Activated CD4-positive, alpha-beta memory T cell treated with anti-CD3 and anti-CD28 coated beads for 36 hours (primary cell): ENCODE data around the gene SEMA6C. TPM values are rescaled to one million over a fixed set of nuclear protein-coding genes. Genes with fewer than 3 reads are reported as not detected.

ENCODE experiments used
- CTCF ChIA-PET: fragments of 350-600 bp; sonication (Branson Sonifier 250); formaldehyde crosslinking; loops from one replicate; lab custom pipeline; 2021; ENCODE audit warnings: antibody characterized with exemption, inconsistent platforms; lab: Charles Lee
- POLR2A ChIA-PET: fragments of 350-600 bp; sonication (Branson Sonifier 250); formaldehyde crosslinking; loops from one replicate; lab custom pipeline; 2021; ENCODE audit warnings: antibody characterized with exemption; lab: Charles Lee
- DNase-seq: peaks from one replicate; pipeline ENCODE4 v3.0.0-alpha.2; 2020
- H3K27ac Mint-ChIP-seq: one replicate; pipeline ENCODE4 v1.8.0; 2021; ENCODE audit warnings: mixed read lengths
- H3K27me3 Mint-ChIP-seq: one replicate; pipeline ENCODE4 v1.8.0; 2021; ENCODE audit warnings: mixed read lengths
- H3K36me3 Mint-ChIP-seq: one replicate; pipeline ENCODE4 v1.8.0; 2021; ENCODE audit warnings: mixed read lengths
- H3K4me1 Mint-ChIP-seq: one replicate; pipeline ENCODE4 v1.8.0; 2021; ENCODE audit warnings: low read depth, mixed read lengths
- H3K4me3 Mint-ChIP-seq: one replicate; pipeline ENCODE4 v1.8.0; 2021; ENCODE audit warnings: mild to moderate bottlenecking, mixed read lengths
- H3K9me3 Mint-ChIP-seq: one replicate; pipeline ENCODE4 v1.8.0; 2021; ENCODE audit warnings: mixed read lengths
- intact Hi-C: fragments of 100-400 bp; cut with micrococcal nuclease; formaldehyde crosslinking; loops from one replicate; pipeline ENCODE4 v1.15.1; 2023
- total RNA-seq, 2 experiments: library from RNA; stranded (reverse); gene quantifications; one replicate each; pipeline ENCODE4 v1.2.3, GENCODE V29; 2021

The SEMA6C gene
- total RNA-seq, 2 experiments from 2014 or later: 1.9 to 2.5 TPM

- Mint-ChIP-seq H3K27me3 (no peaks in the 10 kb centered on the region), H3K4me3 (no peak within 1 kb of the TSS), H3K36me3 (peaks cover 32% of the 10 kb centered on the region), H3K27ac (peak within 1 kb of the TSS; percentile 55), H3K4me1 (no peaks in the 10 kb centered on the region), H3K9me3 (no peaks in the 10 kb centered on the region)
- ChIA-PET CTCF (interaction anchor here (1.0 to 1.1 kb wide), 2 partner anchors 14 to 19 kb away, joined by 3 to 5 read pairs; partner anchors contain the start of genes TNFAIP8L2 and VPS72), POLR2A (no interaction called here)
- DNase-seq: no peak
- intact Hi-C loops: no loop called here
Observed at GRCh38 chr1:151175863-151176262, 29.4 kb upstream of the SEMA6C start, which contains the start of gene TMOD4. TMOD4 (minus strand) TSS chr1:151175981; CDS start chr1:151174875, 1,106 bp downstream.

GRCh38 chr1:151175041-151175741 lies 28.8 kb upstream of the SEMA6C start:
- H3K36me3 Mint-ChIP-seq: peaks cover 31% of the 10 kb centered on the region
- intact Hi-C loops: no loop called here
- H3K4me3 Mint-ChIP-seq: no peak overlapping the region
- H3K4me1 Mint-ChIP-seq: no peaks in the 10 kb centered on the region
- H3K27me3 Mint-ChIP-seq: no peaks in the 10 kb centered on the region
- POLR2A ChIA-PET: no interaction called here
- no peak for DNase-seq
- no peaks in the 10 kb centered on the region for H3K9me3 Mint-ChIP-seq
- CTCF ChIA-PET: interaction anchor here (1.0 kb wide), 1 partner anchor 19 kb away, joined by 3 read pairs; the partner anchor contains the start of gene TNFAIP8L2
- H3K27ac Mint-ChIP-seq: no peak overlapping the region

GRCh38 chr1:151171190-151171589 lies 24.8 kb upstream of the SEMA6C start:
- intact Hi-C loops: no loop called here
- Mint-ChIP-seq H3K4me1 (peaks cover 16% of the 10 kb centered on the region), H3K4me3 (no peak overlapping the region), H3K27ac (no peak overlapping the region), H3K27me3 (no peaks in the 10 kb centered on the region), H3K36me3 (peaks cover 29% of the 10 kb centered on the region), H3K9me3 (no peaks in the 10 kb centered on the region)
- ChIA-PET POLR2A (interaction anchor here (0.9 to 1.4 kb wide), 2 partner anchors 10 to 12 kb away, joined by 3 to 4 read pairs; no protein-coding TSS in a partner anchor), CTCF (interaction anchor here (0.8 to 1.0 kb wide), 2 partner anchors 81 to 83 kb away, joined by 3 read pairs; no protein-coding TSS in a partner anchor)
- no peak for DNase-seq

DNA sequence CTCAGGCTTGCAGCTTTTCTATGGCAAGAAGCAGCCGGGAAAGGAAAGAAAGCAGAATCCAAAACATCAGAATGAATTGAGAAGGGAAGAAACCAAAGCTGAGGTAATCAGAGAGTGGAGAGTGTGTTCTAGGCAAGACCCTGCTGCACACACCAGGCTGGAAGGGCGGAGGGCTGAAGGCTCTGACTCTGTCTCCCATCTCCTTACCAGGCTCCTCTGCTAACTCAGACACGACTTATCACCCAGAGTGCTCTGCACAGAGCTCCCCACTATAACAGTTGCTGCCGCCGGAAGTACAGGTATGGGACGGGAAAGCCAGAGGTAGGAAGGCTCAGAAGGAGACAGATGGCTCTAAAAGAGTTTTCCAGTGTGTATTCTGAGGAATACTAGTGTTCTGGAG lies 20.7 kb upstream of the SEMA6C start:
- H3K36me3 Mint-ChIP-seq: peaks cover 26% of the 10 kb centered on the region
- H3K27ac Mint-ChIP-seq: peak overlapping the region; percentile 92
- peaks cover 2% of the 10 kb centered on the region for H3K27me3 Mint-ChIP-seq
- no peak for DNase-seq
- ChIA-PET CTCF (interaction anchor here (0.6 to 1.0 kb wide), 2 partner anchors 10 to 68 kb away, joined by 3 to 6 read pairs; partner anchors contain the start of gene TNFAIP8L2), POLR2A (interaction anchor here (1.0 to 3.4 kb wide), 3 partner anchors 10 to 22 kb away, joined by 5 to 18 read pairs (median 6); partner anchors contain the start of genes TNFAIP8L2 and VPS72)
- H3K4me1 Mint-ChIP-seq: peaks cover 40% of the 10 kb centered on the region
- intact Hi-C loops: no loop called here
- peak overlapping the region; percentile 92 for H3K4me3 Mint-ChIP-seq
- H3K9me3 Mint-ChIP-seq: no peaks in the 10 kb centered on the region

DNA sequence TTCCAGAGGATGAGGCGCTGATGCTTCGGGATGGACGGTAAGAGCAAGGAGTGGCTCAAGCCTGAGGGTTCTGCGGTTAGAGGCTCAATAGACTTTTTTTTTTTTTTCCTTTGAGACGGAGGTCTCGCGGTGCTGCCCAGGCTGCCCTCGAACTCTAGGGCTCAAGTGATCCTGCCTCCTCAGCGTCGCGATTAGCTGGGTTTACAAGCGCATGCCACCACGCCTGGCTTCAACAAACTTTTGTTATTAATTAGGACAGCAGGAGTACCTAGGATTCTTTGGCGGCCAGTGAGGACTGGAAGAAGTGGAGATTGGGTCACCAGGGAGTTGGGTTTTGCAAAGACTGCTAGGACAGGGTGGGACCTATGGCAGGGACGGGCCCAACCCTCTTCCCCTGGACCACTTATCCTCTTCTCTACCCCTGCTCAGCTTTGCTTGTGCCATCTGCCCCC lies 20.1 kb upstream of the SEMA6C start:
- POLR2A ChIA-PET: interaction anchor here (0.6 to 3.4 kb wide), 6 partner anchors 10 to 70 kb away, joined by 3 to 18 read pairs (median 6); partner anchors contain the start of genes TNFAIP8L2 and VPS72
- peak; percentile 19 for DNase-seq
- H3K36me3 Mint-ChIP-seq: peaks cover 30% of the 10 kb centered on the region
- peaks cover 2% of the 10 kb centered on the region for H3K27me3 Mint-ChIP-seq
- peak overlapping the region; percentile 92 for H3K27ac Mint-ChIP-seq
- intact Hi-C loops: loop anchor here (1.0 kb wide), 2 partner anchors 24 to 115 kb away; partner anchors contain the start of gene VPS72
- H3K9me3 Mint-ChIP-seq: no peaks in the 10 kb centered on the region
- H3K4me3 Mint-ChIP-seq: peak overlapping the region; percentile 92
- H3K4me1 Mint-ChIP-seq: peaks cover 46% of the 10 kb centered on the region
- CTCF ChIA-PET: interaction anchor here (0.6 to 1.2 kb wide), 5 partner anchors 10 to 96 kb away, joined by 3 to 6 read pairs (median 3); partner anchors contain the start of genes GABPB2 and TNFAIP8L2

- H3K27ac Mint-ChIP-seq: peak within 1 kb of the TSS; percentile 92
- ChIA-PET CTCF (interaction anchor here (1.1 to 1.4 kb wide), 5 partner anchors 9 to 95 kb away, joined by 3 to 4 read pairs (median 4); partner anchors contain the start of genes GABPB2 and TNFAIP8L2), POLR2A (interaction anchor here (0.6 to 3.4 kb wide), 6 partner anchors 9 to 70 kb away, joined by 3 to 18 read pairs (median 6); partner anchors contain the start of genes TNFAIP8L2 and VPS72)
- no peaks in the 10 kb centered on the region for H3K9me3 Mint-ChIP-seq
- peaks cover 2% of the 10 kb centered on the region for H3K27me3 Mint-ChIP-seq
- intact Hi-C loops: loop anchor here (1.0 to 2.0 kb wide), 6 partner anchors 9 to 115 kb away; partner anchors contain the start of genes GABPB2, PIP5K1A, PSMD4 and VPS72
- peaks cover 32% of the 10 kb centered on the region for H3K36me3 Mint-ChIP-seq
- DNase-seq: peak; percentile 99
- peak within 1 kb of the TSS; percentile 92 for H3K4me3 Mint-ChIP-seq
- peaks cover 49% of the 10 kb centered on the region for H3K4me1 Mint-ChIP-seq
Observed at GRCh38 chr1:151165738-151166504, 19.5 kb upstream of the SEMA6C start, which contains the start of the genes LYSMD1 and SCNM1. LYSMD1 (minus strand) TSS chr1:151165902; CDS start chr1:151165258, 644 bp downstream. SCNM1 (plus strand) TSS chr1:151166144; CDS start chr1:151166153, 9 bp downstream.

GRCh38 chr1:151165281-151165737 lies 18.9 kb upstream of the SEMA6C start:
- POLR2A ChIA-PET: interaction anchor here (3.4 kb wide), 1 partner anchor 8 kb away, joined by 18 read pairs; the partner anchor contains the start of gene TNFAIP8L2
- intact Hi-C loops: loop anchor here (1.0 to 2.0 kb wide), 4 partner anchors 8 to 95 kb away; partner anchors contain the start of genes GABPB2, PIP5K1A and PSMD4

DNA sequence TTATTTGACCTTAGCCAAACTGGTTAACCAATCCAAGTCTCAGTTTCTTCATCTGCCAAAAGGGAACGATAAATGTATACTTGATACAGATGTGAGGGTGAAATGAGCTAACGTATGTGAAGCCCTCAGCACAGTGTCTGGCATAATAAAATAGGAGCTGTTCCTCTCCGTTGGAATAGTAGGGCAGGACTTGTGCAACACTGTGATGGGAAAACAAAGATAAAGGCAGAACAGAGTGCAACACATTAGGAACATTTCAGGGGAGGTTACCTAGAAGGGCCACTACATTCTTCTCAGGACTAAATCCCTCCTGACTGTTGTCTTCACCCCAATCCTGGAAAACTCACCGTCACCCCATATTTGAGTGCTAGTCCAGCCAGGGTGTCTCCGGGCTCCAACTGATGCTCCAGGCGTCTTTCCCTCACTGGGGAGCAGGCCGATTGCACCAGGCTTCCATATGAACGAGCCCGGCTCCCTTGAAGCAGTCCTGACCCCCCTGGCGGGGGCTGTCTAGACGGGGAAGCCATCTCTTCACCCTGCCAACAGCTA lies 18.4 kb upstream of the SEMA6C start:
- CTCF ChIA-PET: interaction anchor here (0.8 to 1.4 kb wide), 3 partner anchors 8 to 62 kb away, joined by 4 read pairs; partner anchors contain the start of gene TNFAIP8L2
- Mint-ChIP-seq H3K4me1 (peaks cover 57% of the 10 kb centered on the region), H3K9me3 (no peaks in the 10 kb centered on the region), H3K27ac (peak overlapping the region; percentile 10), H3K27me3 (peaks cover 2% of the 10 kb centered on the region), H3K4me3 (peak overlapping the region; percentile 92), H3K36me3 (peaks cover 36% of the 10 kb centered on the region)
- intact Hi-C loops: loop anchor here (1.0 to 2.0 kb wide), 4 partner anchors 8 to 94 kb away; partner anchors contain the start of genes GABPB2, PIP5K1A and PSMD4
- DNase-seq: no peak
- POLR2A ChIA-PET: interaction anchor here (3.4 kb wide), 1 partner anchor 8 kb away, joined by 18 read pairs; the partner anchor contains the start of gene TNFAIP8L2

More at GRCh38 chr1:151165281-151165737, 18.9 kb upstream of the SEMA6C start:
- H3K27ac Mint-ChIP-seq: peak overlapping the region; percentile 92
- H3K27me3 Mint-ChIP-seq: peaks cover 2% of the 10 kb centered on the region
- H3K4me3 Mint-ChIP-seq: peak overlapping the region; percentile 92
- peaks cover 53% of the 10 kb centered on the region for H3K4me1 Mint-ChIP-seq
- DNase-seq: peak; percentile 26
- H3K9me3 Mint-ChIP-seq: no peaks in the 10 kb centered on the region
- CTCF ChIA-PET: interaction anchor here (0.8 to 1.4 kb wide), 5 partner anchors 8 to 94 kb away, joined by 3 to 4 read pairs (median 4); partner anchors contain the start of genes GABPB2 and TNFAIP8L2
- peaks cover 35% of the 10 kb centered on the region for H3K36me3 Mint-ChIP-seq

- H3K36me3 Mint-ChIP-seq: peaks cover 35% of the 10 kb centered on the region
- H3K9me3 Mint-ChIP-seq: no peaks in the 10 kb centered on the region
- DNase-seq: no peak
- H3K27me3 Mint-ChIP-seq: no peaks in the 10 kb centered on the region
- intact Hi-C loops: loop anchor here (5.0 kb wide), 2 partner anchors 38 to 547 kb away; partner anchors contain the start of gene PIP5K1A
- H3K4me3 Mint-ChIP-seq: peak overlapping the region; percentile 16
- ChIA-PET CTCF (interaction anchor here (0.5 to 9.8 kb wide), 5 partner anchors 28 to 1086 kb away, joined by 3 to 298 read pairs (median 4); no protein-coding TSS in a partner anchor), POLR2A (interaction anchor here (1.0 to 1.6 kb wide), 4 partner anchors 12 to 597 kb away, joined by 3 to 8 read pairs (median 4); partner anchors contain the start of genes PSMD4 and VPS72)
- peak overlapping the region; percentile 97 for H3K27ac Mint-ChIP-seq
- peaks cover 52% of the 10 kb centered on the region for H3K4me1 Mint-ChIP-seq
Observed at GRCh38 chr1:151159373-151159772, 12.9 kb upstream of the SEMA6C start.

DNA sequence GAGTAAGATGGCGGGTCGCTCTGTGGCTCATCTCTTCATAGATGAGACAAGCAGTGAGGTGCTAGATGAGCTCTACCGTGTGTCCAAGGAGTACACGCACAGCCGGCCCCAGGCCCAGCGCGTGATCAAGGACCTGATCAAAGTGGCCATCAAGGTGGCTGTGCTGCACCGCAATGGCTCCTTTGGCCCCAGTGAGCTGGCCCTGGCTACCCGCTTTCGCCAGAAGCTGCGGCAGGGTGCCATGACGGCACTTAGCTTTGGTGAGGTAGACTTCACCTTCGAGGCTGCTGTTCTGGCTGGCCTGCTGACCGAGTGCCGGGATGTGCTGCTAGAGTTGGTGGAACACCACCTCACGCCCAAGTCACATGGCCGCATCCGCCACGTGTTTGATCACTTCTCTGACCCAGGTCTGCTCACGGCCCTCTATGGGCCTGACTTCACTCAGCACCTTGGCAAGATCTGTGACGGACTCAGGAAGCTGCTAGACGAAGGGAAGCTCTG lies 12.4 kb upstream of the SEMA6C start:
- DNase-seq: peak; percentile 51
- POLR2A ChIA-PET: interaction anchor here (1.0 to 2.5 kb wide), 5 partner anchors 13 to 597 kb away, joined by 3 to 10 read pairs (median 5); partner anchors contain the start of genes PSMD4 and VPS72

More for the DNA sequence above, 12.4 kb upstream of the SEMA6C start:
- peaks cover 35% of the 10 kb centered on the region for H3K36me3 Mint-ChIP-seq
- peak overlapping the region; percentile 97 for H3K4me3 Mint-ChIP-seq
- H3K9me3 Mint-ChIP-seq: no peaks in the 10 kb centered on the region
- no peaks in the 10 kb centered on the region for H3K27me3 Mint-ChIP-seq
- peak overlapping the region; percentile 97 for H3K27ac Mint-ChIP-seq
- intact Hi-C loops: loop anchor here (5.0 kb wide), 2 partner anchors 38 to 546 kb away; partner anchors contain the start of gene PIP5K1A
- CTCF ChIA-PET: interaction anchor here (0.5 to 9.8 kb wide), 5 partner anchors 28 to 1086 kb away, joined by 3 to 298 read pairs (median 4); no protein-coding TSS in a partner anchor
- H3K4me1 Mint-ChIP-seq: peaks cover 48% of the 10 kb centered on the region
